GM21737 (cell line): ENCODE data around the gene IQCE.
A peak's percentile ranks its signal among the peaks of the same experiment; 100 is the strongest.

Experiments
- ATAC-seq: cut with Tn5 transposase; IDR thresholded peaks from one replicate; pipeline ENCODE4 v1.9.1; 2021; ENCODE audit warnings: mild to moderate bottlenecking, moderate library complexity; ENCODE audit not compliant: unreplicated experiment

Gene IQCE

DNA sequence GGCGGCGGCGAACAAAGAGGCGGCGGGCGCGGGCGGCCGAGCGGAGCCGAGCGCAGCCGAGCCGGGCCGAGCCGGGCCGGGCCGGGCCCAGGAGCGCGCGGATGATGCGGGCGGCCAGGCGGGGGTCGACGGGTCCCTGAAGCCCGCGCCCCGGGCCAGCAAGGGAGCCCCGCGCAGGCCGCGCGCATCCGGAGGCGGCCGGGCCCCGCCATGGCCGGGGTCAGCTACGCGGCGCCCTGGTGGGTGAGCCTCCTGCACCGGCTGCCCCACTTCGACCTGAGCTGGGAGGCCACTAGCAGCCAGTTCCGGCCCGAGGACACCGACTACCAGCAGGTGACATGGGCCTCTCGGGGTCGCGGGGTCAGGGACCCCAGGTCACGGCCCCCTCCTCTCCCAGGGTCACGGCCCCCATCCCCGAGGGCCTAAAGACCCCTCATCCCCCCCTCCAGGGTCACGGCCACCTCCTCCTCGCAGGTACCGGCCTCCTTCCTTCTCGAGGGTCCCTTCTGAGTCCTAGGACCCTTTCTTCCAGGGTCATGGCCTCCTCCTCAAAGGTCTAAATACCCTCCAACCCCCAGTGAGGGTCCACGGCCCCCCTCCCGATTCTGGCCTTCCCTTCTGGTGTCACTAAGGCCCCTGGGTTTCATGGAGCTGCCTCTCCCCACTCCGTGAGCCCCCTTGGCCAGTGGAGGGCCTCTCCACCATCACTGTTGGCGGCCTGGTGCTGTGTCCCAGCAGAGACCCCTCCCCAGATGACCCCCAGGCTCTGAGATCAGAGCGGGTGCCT is 73.4 kb downstream of the IQCE start, which contains the start of gene TTYH3:
TSS of gene TTYH3 (plus strand) at position 41 of the 787 bp plus-strand sequence. CDS start at position 211, 170 bp downstream.
- peak; percentile 26 for ATAC-seq

DNA sequence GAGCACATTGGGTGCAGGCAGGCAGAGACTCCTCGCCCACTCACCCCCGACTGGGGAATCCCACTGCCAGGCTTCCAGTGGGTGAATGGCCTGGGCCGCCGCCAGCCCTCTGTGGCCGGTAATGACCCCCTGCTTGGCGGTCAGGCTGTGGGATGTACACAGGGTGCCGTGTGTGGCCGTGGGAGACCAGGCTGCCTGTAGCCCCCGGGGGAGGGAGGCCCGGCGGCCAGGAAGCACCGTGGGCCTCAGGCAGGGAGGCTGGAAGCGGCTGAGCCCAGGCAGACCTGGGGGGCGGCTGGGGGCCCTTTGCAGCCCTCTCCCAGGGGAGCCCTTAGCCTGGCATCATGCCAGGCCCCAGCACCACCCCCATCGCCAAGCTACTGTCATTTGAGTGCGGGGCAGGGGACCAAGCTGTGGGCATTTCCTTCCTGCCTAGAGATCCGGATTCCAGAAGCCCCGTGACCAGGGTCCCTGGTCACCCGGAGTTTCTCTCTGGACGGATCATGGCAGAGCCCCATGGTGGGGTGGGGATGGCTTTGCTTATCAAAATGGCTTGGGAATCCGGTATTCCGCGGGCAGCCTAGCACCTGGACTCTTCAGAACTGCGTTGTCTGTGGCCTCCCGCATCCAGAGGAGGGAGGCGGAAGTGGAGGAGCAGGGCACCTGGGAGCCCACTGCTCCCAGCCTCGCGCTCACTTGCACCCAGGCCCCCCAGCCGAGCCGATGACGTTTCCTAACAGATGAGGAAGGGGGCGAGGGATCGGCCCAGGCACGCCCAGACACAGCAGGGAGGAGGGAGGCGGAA is 74.2 kb downstream of the IQCE start:
- no peak for ATAC-seq

DNA sequence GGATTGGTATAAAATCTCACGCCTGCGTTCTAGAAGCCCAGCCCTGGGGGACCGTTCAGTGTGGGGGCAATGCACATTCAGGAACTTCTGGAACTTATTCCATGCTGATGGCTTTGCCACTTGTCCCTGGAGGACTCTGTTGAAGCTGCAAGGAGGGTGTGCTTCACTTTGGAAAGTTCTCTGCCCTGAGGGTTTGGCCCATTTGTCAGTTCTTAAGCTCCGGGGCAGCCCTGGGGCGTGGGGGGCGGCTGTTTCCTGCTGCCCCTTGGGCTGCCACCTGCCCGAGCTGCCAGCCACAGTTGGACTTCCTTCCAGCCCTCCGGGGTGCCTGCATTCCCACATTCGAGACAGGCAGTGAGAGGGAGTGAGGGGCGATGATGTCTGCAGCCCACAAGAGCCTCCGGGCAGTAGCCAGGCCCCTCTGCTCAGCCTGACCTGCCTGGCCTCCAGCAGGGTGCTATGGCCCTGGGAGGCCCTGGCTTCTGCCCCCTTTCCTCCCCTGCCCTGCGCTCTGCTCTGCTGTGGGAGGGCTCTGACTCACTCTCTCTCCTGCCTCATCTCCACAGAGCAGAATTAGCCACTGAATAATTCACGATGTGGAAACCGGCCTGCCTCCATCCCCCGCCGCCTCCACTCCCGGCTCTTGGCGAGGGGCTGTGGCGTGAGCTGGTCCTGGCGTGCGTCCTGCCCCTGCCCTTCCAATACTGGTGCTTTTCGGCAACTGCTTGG is 74.9 kb downstream of the IQCE start:
- ATAC-seq: no peak

DNA sequence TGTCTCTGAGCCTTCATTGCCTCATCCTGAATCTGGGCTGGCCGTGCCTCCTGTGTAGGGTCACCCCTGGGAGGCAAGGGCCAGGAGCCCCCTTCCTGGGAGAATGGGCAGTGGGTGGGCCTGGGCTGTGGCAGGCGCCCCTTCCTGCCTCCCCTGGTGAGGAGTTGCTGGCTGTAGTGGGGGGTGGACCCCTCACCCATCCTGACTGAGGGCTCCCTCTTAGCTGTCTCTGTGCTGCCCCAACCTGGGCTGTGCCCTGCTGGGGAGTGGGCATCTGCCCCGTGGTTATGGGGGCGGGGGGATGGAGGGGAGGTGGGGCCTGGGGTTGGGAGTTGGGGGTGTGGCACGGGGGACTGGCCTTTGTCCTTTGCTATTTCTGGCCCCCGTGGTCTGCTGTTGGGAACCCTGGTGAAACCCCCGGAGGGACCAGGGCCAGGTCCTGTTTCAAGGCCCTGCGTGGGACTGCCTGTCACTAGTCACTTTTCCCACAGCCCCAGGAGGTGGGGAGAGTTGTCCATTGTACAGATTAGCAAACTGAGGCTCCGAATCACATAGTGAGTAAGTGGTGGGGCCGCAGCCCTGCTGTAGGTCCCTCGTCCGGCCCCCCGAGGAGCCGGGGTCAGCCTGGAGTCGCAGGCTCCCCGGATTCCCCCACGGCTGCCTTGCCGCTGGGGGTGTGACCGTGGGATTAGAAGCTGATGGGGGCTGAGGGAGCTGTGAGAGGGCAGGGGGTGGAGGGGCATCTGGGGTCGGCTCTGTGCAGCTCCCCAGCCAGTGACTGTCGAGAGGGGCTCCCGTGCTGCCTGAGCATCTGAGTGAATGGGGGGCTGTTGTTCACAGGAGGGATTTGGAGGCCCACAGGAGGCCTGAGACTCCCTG is 75.7 kb downstream of the IQCE start:
- ATAC-seq: no peak

DNA sequence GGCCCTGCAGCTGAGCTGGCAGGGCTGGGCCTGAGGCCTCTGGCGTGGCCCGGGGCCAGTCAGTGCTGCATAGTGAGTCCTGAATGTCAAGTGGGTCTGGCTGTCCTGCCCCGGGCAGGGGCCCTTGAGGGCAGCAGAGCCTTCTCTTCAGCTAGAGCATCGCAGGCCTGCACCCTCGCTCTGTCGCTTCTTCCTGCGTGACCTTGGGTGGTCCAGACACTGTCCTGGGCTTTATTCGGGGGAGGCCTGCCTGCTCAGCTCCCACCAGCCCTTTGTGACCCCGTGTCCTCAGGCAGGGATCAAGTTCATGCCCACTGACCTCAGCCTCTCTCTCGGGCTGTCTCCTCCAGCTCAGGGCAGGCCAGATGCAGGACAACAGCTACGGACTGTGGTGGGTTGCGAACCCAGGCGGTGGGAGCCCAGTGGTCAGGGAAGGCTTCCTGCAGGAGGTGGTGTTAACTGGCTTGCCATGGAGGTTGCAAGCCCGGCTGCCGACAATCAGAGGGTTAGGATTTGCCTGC is 76.4 kb downstream of the IQCE start:
- no peak for ATAC-seq

DNA sequence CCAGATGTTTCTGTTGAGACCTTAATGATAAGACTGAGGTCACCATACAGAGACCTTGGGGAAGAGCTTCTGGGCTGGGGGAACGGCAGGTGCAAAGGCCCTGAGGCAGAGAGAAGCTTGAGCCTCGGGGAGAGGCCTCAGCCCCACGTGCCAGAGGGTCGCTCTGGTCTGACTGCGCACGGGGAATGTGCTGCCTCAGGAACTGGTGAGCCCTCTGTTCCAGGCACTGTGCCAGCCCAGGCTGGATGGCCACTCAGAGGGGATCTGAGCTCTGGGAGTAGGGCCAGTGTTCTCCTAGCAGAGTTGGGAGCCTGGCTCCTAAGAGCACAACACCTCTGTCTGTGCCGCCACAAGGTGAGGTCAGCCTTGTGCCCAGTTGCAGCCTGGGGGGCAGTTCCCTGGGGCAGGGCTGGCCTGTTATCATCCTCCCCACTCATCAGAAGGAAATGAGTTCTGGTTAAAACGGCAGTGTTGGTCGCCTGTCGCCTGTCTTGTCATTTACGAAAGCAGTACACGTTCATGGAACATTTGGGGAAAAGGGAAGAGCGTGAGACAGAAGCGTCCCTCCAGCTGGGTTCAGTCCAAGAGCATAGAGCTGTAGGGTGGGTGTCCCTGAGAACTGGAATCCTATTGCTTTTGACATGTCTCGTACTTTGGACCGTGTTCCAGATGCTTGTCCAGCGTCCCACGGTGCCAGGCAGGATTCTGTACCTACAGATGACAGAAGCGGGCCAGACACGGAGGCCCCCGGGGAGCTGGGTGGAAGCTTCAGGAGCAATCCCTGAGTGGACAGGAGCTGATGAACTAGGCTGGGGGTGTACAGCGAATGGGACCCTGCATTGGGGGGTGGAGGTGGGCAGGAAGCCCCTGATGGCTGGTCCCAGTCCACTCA is 77.3 kb downstream of the IQCE start:
- ATAC-seq: no peak

DNA sequence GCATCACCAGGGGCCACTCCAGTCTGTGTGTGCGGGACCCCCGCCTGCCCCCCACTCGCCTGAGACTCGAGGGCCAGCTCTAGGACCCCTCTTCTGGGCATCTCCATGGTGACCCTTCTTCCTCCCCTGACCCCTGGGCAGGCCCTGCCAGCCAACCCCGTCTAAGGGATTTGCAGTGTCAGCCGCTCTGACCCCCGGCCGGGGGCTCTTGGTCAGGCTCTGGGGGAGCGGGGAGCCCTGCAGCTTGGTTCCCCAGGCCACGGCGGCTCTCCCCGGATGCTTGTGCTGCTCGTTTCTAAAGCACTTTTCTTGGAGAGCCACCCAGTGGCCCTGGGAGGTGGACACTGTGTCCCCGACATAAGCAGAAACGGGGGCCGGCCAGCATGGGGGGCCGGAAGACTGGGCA is 78.3 kb downstream of the IQCE start:
- ATAC-seq: no peak

GRCh38 chr7:2637505-2638223 is 78.9 kb downstream of the IQCE start:
- ATAC-seq: no peak

- ATAC-seq: no peak
These were observed 79.6 kb downstream of the IQCE start for GRCh38 chr7:2638224-2638991.

DNA sequence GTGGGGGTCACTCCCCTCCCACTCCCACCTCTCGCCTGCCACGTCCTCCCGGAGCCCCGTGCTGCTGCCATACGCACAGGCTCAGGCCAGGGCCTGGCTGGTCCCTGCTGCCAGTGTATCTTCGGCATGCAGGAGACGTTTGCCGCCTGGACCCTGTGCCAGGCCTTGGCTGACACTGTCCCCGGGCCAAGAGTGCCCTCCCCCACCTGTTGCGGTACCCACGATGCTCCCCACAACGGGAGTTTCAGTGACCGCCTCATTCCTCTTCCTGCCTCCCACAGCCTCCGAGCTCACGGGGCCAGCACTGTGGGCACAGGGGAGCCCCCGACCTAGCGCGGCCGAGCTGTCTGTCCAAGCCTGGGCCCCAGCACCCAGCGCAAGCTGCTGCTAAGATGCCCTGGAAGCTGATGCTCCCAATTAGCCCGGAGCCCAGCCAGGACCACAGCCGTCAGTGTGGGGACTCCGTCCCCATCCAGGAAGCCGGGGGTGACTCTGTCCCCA is 80.5 kb downstream of the IQCE start:
- no peak for ATAC-seq

DNA sequence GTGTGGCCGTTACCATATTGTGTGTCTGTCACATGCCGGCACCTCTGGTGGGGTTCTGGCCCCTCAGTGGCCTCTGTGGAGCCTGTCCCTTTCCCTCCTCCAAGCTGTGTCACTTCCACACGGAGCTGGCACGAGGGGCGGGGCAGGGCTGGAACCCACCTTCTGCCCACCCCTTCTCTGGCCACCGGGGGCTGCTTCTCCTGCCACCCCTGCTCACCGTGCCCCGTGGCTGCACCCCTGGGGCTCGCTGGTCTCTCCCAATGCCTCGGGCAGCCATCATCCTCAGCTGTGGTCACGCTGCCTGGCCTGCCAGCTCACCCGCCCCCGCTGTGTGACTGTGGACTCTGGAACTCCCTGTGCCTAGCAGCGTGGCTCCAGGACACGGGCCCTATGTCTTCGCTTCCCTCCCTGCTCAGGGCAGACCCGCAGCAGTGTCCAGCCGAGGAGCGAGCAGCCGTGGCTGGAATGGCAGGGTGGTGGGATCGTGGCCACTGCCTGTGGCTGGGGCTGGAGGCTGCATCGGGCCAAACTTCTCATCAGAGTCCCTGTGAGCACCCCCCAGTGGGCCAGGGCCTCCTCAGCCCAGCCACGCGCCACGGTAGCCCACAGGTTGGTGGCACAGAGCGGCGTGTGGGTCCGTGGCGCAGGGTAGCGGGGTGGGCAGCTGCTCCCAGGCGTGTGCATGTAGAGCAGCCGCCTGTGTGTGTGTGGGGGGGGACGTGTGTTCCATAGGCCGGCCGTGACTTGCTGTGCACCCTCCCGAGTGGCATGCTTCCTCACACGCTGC is 81.1 kb downstream of the IQCE start:
- no peak for ATAC-seq

GRCh38 chr7:2640482-2640830 is 81.7 kb downstream of the IQCE start:
- ATAC-seq: no peak

DNA sequence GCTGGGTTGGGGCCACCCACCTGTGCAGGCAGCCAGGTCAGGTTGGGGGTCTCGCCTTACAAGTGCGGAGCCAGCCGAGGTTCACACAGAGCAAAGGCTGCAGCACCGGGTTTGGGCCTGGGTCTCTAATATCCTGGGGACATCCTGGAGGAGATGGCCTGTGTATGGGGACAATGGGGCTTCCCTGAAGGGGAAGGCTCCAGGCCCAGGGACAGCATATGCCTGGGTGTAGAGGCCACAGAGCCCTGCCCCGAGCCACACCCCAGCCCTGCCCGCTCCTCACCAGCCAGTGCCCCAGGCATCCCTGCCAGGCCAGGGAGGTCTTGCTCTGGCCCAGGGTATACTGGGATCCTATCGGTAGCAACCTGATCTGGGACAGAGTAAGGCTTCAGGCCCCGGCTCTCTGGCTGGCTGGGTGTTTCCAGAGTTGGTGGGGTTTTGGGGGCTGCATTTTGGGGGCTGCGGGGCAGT is 82.1 kb downstream of the IQCE start:
- ATAC-seq: no peak

GRCh38 chr7:2641406-2642393 is 82.9 kb downstream of the IQCE start:
- ATAC-seq: no peak

DNA sequence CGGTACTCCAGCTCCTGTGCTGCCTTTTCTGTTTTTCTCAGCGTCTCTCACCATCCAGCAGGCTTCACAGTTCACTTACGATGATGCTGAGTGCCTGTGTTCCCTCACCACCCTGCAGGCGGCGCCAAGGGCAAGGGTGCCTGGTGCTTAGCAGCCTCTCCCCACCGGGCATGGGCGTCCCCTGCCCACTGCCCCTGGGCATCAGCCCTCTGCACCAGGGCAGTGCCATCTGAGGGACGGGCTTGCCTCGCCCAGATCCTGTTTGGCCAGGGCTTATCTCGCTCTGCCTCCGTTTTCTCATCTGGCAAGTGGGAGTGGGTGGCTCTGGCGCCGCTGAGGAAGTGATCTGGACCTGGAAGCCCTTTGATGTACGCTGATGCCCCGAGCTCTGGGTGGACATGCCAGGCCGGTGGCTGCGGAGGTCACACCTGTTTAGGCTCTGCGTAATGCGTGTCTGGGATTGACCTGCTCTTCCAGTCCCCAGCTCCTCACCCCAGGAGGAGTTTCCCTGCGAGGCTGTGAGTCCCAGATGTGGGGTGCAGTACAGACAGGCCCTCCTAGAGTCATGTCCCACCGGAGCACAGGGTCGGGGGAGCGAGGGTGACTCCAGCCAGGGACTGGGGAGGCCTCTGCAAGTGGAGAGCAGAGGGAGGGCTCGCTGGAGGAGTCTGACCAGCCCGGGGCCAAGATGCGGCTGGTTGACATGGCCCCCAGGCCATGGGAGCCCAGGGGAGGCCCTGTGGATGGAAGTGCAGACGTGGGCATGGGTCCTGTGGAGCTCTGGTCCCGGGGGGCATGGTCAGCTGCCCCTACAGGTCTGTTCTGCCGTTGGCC is 84.8 kb downstream of the IQCE start:
- no peak for ATAC-seq
